H9 (cell line): ENCODE measurements around the gene ATP6V0B. TPM values are rescaled to one million over a fixed set of nuclear protein-coding genes. Genes with fewer than 3 reads are reported as not detected.

Experiments
- DNase-seq: peaks from one replicate; pipeline ENCODE4 v3.0.0-alpha.2; 2017
- H2AFZ ChIP-seq: one replicate; pipeline ENCODE4 v1.6.1; 2013; ENCODE audit warnings: mild to moderate bottlenecking, low read length, control low read depth, moderate library complexity
- H2AK5ac ChIP-seq: 2 replicates; pipeline ENCODE4 v1.6.1; 2013; ENCODE audit warnings: low read length, control low read depth, mixed read lengths; ENCODE audit not compliant: insufficient read length
- H2BK120ac ChIP-seq: one replicate; pipeline ENCODE4 v1.6.1; 2013; ENCODE audit warnings: low read depth, mild to moderate bottlenecking, low read length, control low read depth, inconsistent platforms; ENCODE audit not compliant: poor library complexity, severe bottlenecking
- H2BK12ac ChIP-seq: 2 replicates; pipeline ENCODE4 v1.6.1; 2013; ENCODE audit warnings: low read length, control low read depth, mixed read lengths, low read depth; ENCODE audit not compliant: insufficient read length
- H2BK15ac ChIP-seq: 2 replicates; pipeline ENCODE4 v1.6.1; 2013; ENCODE audit warnings: low read depth, low read length, control low read depth
- H2BK20ac ChIP-seq: one replicate; pipeline ENCODE4 v1.6.1; 2013; ENCODE audit warnings: low read depth, mild to moderate bottlenecking, low read length, control low read depth, inconsistent platforms; ENCODE audit not compliant: poor library complexity, severe bottlenecking
- H2BK5ac ChIP-seq: 2 replicates; pipeline ENCODE4 v1.6.1; 2013; ENCODE audit warnings: low read length, control low read depth, mixed read lengths; ENCODE audit not compliant: insufficient read length
- H3K14ac ChIP-seq: 2 replicates; pipeline ENCODE4 v1.6.1; 2013; ENCODE audit warnings: low read length, control low read depth; ENCODE audit not compliant: insufficient read depth
- H3K18ac ChIP-seq: 2 replicates; pipeline ENCODE4 v1.6.1; 2013; ENCODE audit warnings: low read depth, mild to moderate bottlenecking, mixed read lengths, low read length, control low read depth; ENCODE audit not compliant: insufficient read length
- H3K23ac ChIP-seq: 2 replicates; pipeline ENCODE4 v1.6.1; 2013; ENCODE audit warnings: low read length, control low read depth, mixed read lengths, low read depth; ENCODE audit not compliant: insufficient read length
- H3K23me2 ChIP-seq: 2 replicates; pipeline ENCODE4 v1.6.1; 2013; ENCODE audit warnings: low read depth, mild to moderate bottlenecking, mixed read lengths, low read length, control low read depth; ENCODE audit not compliant: insufficient read length, poor library complexity, severe bottlenecking
- H3K27ac ChIP-seq: 2 replicates; pipeline ENCODE4 v1.5.1; 2013; ENCODE audit warnings: low read length, control low read depth, mixed read lengths, low read depth; ENCODE audit not compliant: insufficient read length
- H3K27me3 ChIP-seq: 2 replicates; pipeline ENCODE4 v1.6.1; 2013; ENCODE audit warnings: low read length, control low read depth, inconsistent platforms; ENCODE audit not compliant: insufficient read depth
- H3K4ac ChIP-seq: 2 replicates; pipeline ENCODE4 v1.6.1; 2013; ENCODE audit warnings: low read depth, mild to moderate bottlenecking, control low read depth, inconsistent platforms, low read length, moderate library complexity
- H3K4me1 ChIP-seq: 2 replicates; pipeline ENCODE4 v1.6.1; 2013; ENCODE audit warnings: low read length, control low read depth, inconsistent platforms; ENCODE audit not compliant: insufficient read depth
- H3K4me2 ChIP-seq: 2 replicates; pipeline ENCODE4 v1.6.1; 2013; ENCODE audit warnings: low read length, control low read depth, mixed read lengths; ENCODE audit not compliant: insufficient read length, insufficient read depth
- H3K56ac ChIP-seq: 2 replicates; pipeline ENCODE4 v1.6.1; 2013; ENCODE audit warnings: low read depth, mild to moderate bottlenecking, mixed read lengths, low read length, control low read depth; ENCODE audit not compliant: insufficient read length
- H3K79me1 ChIP-seq: 2 replicates; pipeline ENCODE4 v1.6.1; 2013; ENCODE audit warnings: low read depth, mild to moderate bottlenecking, moderate library complexity, low read length, control low read depth, inconsistent platforms; ENCODE audit not compliant: insufficient read depth, poor library complexity, severe bottlenecking
- H3K79me2 ChIP-seq: 2 replicates; pipeline ENCODE4 v1.6.1; 2013; ENCODE audit warnings: low read length, control low read depth, inconsistent platforms; ENCODE audit not compliant: insufficient read depth
- H3K9ac ChIP-seq: 2 replicates; pipeline ENCODE4 v1.6.1; 2013; ENCODE audit warnings: low read length, control low read depth, mixed read lengths; ENCODE audit not compliant: insufficient read length; ENCODE audit errors: extremely low read depth
- H3K9me3 ChIP-seq: one replicate; pipeline ENCODE4 v1.6.1; 2013; ENCODE audit warnings: low read depth, low read length, inconsistent platforms; ENCODE audit not compliant: control insufficient read depth
- H3T11ph ChIP-seq: one replicate; pipeline ENCODE4 v1.6.1; 2013; ENCODE audit warnings: mild to moderate bottlenecking, low read length, control low read depth, inconsistent platforms
- H4K20me1 ChIP-seq: one replicate; pipeline ENCODE4 v1.6.1; 2013; ENCODE audit not compliant: control insufficient read depth, insufficient read length, insufficient read depth
- H4K5ac ChIP-seq: 2 replicates; pipeline ENCODE4 v1.6.1; 2013; ENCODE audit warnings: low read depth, mild to moderate bottlenecking, mixed read lengths, low read length, control low read depth; ENCODE audit not compliant: insufficient read length
- H4K8ac ChIP-seq: replicated peaks from 2 replicates; pipeline ENCODE4 v1.6.1; 2013; ENCODE audit warnings: low read length, control low read depth, mixed read lengths, low read depth; ENCODE audit not compliant: insufficient read length
- H4K91ac ChIP-seq: 2 replicates; pipeline ENCODE4 v1.6.1; 2013; ENCODE audit warnings: low read depth, mild to moderate bottlenecking, moderate library complexity, mixed read lengths, low read length, control low read depth; ENCODE audit not compliant: insufficient read length
- H3K27ac Mint-ChIP-seq, 3 experiments: 2 replicates in 2 of 3; 3 replicates in 1 of 3; pipeline ENCODE4 v1.8.0; 2020 to 2021; ENCODE audit warnings: mixed read lengths in 3 of 3, mild to moderate bottlenecking in 1 of 3, moderate library complexity in 1 of 3
- H3K27me3 Mint-ChIP-seq: 2 replicates; pipeline ENCODE4 v1.8.0; 2021; ENCODE audit warnings: low read depth, mild to moderate bottlenecking, moderate library complexity, mixed read lengths
- H3K36me3 Mint-ChIP-seq, 3 experiments: 2 replicates in 2 of 3; 3 replicates in 1 of 3; pipeline ENCODE4 v1.8.0; 2020 to 2021; ENCODE audit warnings: low read depth in 3 of 3, mixed read lengths in 3 of 3; ENCODE audit not compliant: insufficient read depth in 1 of 3
- H3K4me1 Mint-ChIP-seq, 2 experiments: 2 replicates each; pipeline ENCODE4 v1.8.0; 2020; ENCODE audit warnings: mixed read lengths in 2 of 2
- H3K4me3 Mint-ChIP-seq, 2 experiments: 2 replicates in 1 of 2; 3 replicates in 1 of 2; pipeline ENCODE4 v1.8.0; 2020 to 2021; ENCODE audit warnings: mild to moderate bottlenecking in 2 of 2, mixed read lengths in 2 of 2, moderate library complexity in 1 of 2
- H3K9me3 Mint-ChIP-seq, 2 experiments: 2 replicates in 1 of 2; 3 replicates in 1 of 2; pipeline ENCODE4 v1.8.0; 2020; ENCODE audit warnings: mild to moderate bottlenecking in 2 of 2, mixed read lengths in 2 of 2, moderate library complexity in 1 of 2
- WGBS: extraction: QIAGEN DNeasy Blood & Tissue Kit; methylation state at CpG from one replicate; pipeline ENCODE4 v1.1.7; 2013; ENCODE audit warnings: missing lambda C conversion rate, low lambda C conversion rate, mixed read lengths; ENCODE audit not compliant: insufficient read length; ENCODE audit errors: extremely low coverage; 5-methylcytosine and 5-hydroxymethylcytosine counted together
- total RNA-seq: library from RNA; stranded (reverse); gene quantifications from 2 replicates; pipeline ENCODE4 v1.2.1, GENCODE V29; 2021
- TF ChIP-seq, protein P1 (sequence below): fragments of 200-600 bp; sonication (generic); conservative IDR thresholded peaks from 3 replicates; pipeline ENCODE4 v1.8.0; 2021; ENCODE audit warnings: antibody characterized with exemption, mild to moderate bottlenecking

Gene ATP6V0B
- total RNA-seq, 1 experiment from 2014 or later = 131 TPM

DNA sequence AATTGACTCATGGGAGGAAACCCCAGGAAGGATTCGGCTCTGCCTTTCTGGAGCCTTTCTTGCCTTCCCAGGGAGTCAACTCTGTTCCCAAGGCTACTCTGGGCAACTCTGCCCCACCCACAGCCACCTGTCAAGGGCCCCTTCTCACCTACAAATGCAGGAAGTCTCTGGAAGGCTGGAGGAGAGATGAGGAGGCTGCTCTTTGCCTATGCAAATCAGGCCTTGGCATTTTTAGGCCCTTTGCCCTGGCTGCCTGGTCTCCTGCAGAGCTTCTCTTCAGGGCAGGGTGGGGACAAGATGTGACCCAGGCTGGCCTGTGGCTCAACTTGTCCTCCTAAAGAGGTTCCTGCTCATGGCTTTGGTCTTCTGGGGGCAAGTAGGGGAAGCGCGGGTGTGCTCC, 51.1 kb downstream of the ATP6V0B start:
- Mint-ChIP-seq H3K4me1 (peaks cover 22 to 23% of the 10 kb centered on the region in 2 experiments), H3K4me3 (no peak overlapping the region), H3K27me3 (peaks cover 4% of the 10 kb centered on the region), H3K9me3 (no peaks in the 10 kb centered on the region), H3K27ac (peak overlapping the region in 1 of 3 experiments; percentile 33; a peak in 1 of 7 replicates), H3K36me3 (peaks cover 22 to 45% (median 23%) of the 10 kb centered on the region in 3 experiments)
- no peaks in the 10 kb centered on the region for H4K20me1 ChIP-seq
- WGBS = no CpG with 5 or more reads among the region's 3 CpGs
- H3K79me1 ChIP-seq = no peaks in the 10 kb centered on the region
- peaks cover 7% of the 10 kb centered on the region for H3K23me2 ChIP-seq
- H3K23ac ChIP-seq = no peak overlapping the region
- no peak overlapping the region for H3K4ac ChIP-seq
- no peak overlapping the region for H3K27ac ChIP-seq
- H4K8ac ChIP-seq = no peak overlapping the region
- DNase-seq = peak; percentile 68
- no peak overlapping the region for H2BK5ac ChIP-seq
- no peaks in the 10 kb centered on the region for H3K27me3 ChIP-seq
- no peak overlapping the region for H3K14ac ChIP-seq
- H2BK15ac ChIP-seq = no peak overlapping the region
- H2AFZ ChIP-seq = no peak overlapping the region
- no peak overlapping the region for H4K91ac ChIP-seq
- H2BK120ac ChIP-seq = no peak overlapping the region
- H4K5ac ChIP-seq = no peak overlapping the region
- no peaks in the 10 kb centered on the region for H3K9me3 ChIP-seq
- H2BK20ac ChIP-seq = no peak overlapping the region
- peaks cover 2% of the 10 kb centered on the region; the same call in 1 of the 2 replicates for H3K4me1 ChIP-seq
- no peak overlapping the region for H3K56ac ChIP-seq
- no peak overlapping the region for H2AK5ac ChIP-seq
- TF ChIP-seq, protein P1, sequence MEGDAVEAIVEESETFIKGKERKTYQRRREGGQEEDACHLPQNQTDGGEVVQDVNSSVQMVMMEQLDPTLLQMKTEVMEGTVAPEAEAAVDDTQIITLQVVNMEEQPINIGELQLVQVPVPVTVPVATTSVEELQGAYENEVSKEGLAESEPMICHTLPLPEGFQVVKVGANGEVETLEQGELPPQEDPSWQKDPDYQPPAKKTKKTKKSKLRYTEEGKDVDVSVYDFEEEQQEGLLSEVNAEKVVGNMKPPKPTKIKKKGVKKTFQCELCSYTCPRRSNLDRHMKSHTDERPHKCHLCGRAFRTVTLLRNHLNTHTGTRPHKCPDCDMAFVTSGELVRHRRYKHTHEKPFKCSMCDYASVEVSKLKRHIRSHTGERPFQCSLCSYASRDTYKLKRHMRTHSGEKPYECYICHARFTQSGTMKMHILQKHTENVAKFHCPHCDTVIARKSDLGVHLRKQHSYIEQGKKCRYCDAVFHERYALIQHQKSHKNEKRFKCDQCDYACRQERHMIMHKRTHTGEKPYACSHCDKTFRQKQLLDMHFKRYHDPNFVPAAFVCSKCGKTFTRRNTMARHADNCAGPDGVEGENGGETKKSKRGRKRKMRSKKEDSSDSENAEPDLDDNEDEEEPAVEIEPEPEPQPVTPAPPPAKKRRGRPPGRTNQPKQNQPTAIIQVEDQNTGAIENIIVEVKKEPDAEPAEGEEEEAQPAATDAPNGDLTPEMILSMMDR = no peak
- no peak overlapping the region for H2BK12ac ChIP-seq
- H3K18ac ChIP-seq = no peak overlapping the region
- H3K9ac ChIP-seq = no peak overlapping the region
- no peaks in the 10 kb centered on the region for H3K79me2 ChIP-seq
- no peak overlapping the region for H3T11ph ChIP-seq
- H3K4me2 ChIP-seq = no peak overlapping the region
